Measurements from ENCODE around the gene ICAM3. TPM values are rescaled to one million over a fixed set of nuclear protein-coding genes. Genes with fewer than 3 reads are reported as not detected.
A peak's percentile ranks its signal among the peaks of the same experiment; 100 is the strongest.

The ICAM3 gene
- total RNA-seq, 1 experiment from 2014 or later, result 46.9 TPM

DNA sequence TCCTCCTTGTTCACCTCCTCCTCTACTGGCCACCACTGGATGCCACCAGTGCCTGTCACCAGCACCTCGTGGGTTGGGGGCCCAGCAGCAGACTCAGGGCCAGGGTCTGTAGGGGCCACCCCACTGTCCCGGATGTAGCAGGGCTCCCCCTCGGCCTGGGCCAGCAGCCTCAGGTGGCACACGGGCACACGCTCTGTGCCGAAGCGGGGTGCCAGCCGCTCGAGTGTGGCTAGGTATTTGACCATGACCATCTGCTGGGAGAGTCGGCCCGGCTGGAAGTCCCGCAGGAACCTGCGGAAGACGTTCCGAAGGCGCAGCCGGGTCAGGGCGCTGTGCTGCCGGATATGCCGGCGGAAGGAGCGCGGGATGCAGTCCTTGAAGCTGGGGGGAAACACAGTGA lies 26.1 kb upstream of the ICAM3 start:
- no peaks in the 10 kb centered on the region for H3K9me3 ChIP-seq (ENCODE audit: low read length)
- H3K79me2 ChIP-seq (ENCODE audit: low read length), result no peaks in the 10 kb centered on the region
- H3K27ac ChIP-seq (ENCODE audit: low read length), result no peak overlapping the region
- ATAC-seq, result no peak
- no peak overlapping the region for H2AFZ ChIP-seq (ENCODE audit: low read length)
- no peak for TF ChIP-seq EZH2 (IDR thresholded peaks at IDR 0.05; ENCODE audit: low read length, unreplicated experiment)
- TF ChIP-seq EZH2phosphoT487 (IDR thresholded peaks at IDR 0.05; ENCODE audit: borderline replicate concordance, low read length), result no peak
- TF ChIP-seq, protein P1, sequence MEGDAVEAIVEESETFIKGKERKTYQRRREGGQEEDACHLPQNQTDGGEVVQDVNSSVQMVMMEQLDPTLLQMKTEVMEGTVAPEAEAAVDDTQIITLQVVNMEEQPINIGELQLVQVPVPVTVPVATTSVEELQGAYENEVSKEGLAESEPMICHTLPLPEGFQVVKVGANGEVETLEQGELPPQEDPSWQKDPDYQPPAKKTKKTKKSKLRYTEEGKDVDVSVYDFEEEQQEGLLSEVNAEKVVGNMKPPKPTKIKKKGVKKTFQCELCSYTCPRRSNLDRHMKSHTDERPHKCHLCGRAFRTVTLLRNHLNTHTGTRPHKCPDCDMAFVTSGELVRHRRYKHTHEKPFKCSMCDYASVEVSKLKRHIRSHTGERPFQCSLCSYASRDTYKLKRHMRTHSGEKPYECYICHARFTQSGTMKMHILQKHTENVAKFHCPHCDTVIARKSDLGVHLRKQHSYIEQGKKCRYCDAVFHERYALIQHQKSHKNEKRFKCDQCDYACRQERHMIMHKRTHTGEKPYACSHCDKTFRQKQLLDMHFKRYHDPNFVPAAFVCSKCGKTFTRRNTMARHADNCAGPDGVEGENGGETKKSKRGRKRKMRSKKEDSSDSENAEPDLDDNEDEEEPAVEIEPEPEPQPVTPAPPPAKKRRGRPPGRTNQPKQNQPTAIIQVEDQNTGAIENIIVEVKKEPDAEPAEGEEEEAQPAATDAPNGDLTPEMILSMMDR (conservative IDR thresholded peaks at IDR 0.05; ENCODE audit: low read depth, low read length), result no peak
- H3K9ac ChIP-seq (ENCODE audit: low read length), result no peak overlapping the region
- no peaks in the 10 kb centered on the region for H3K27me3 ChIP-seq (ENCODE audit: low read length)
- H3F3A ChIP-seq (ENCODE audit: low read length, unreplicated experiment), result no peaks in the 10 kb centered on the region
- peaks cover 4% of the 10 kb centered on the region; the same call in 1 of the 2 replicates for H4K20me1 ChIP-seq (ENCODE audit: low read length)
- H3K4me3 ChIP-seq (ENCODE audit: low read length), result no peak overlapping the region
- no peak overlapping the region for H3K4me2 ChIP-seq (ENCODE audit: low read length)
- no peak for DNase-seq
- ChIA-PET CTCF (interaction anchor here (0.9 kb wide), 1 partner anchor 96 kb away, joined by 5 read pairs; no protein-coding TSS in a partner anchor), POLR2A (ENCODE audit: unreplicated experiment) (no interaction called here)
- no peaks in the 10 kb centered on the region for H3K9me2 ChIP-seq (replicated peaks; ENCODE audit: low read length)
- BruUV-seq (replicated peaks), result no TSS peak
- no peaks in the 10 kb centered on the region for H3K4me1 ChIP-seq (ENCODE audit: insufficient read depth, low read length)
- intact Hi-C loops (cut with micrococcal nuclease), result no loop called here
- H3K36me3 ChIP-seq (ENCODE audit: low read depth, low read length), result peaks cover 62% of the 10 kb centered on the region

GRCh38 chr19:10364644-10365043 lies 25.2 kb upstream of the ICAM3 start:
- TF ChIP-seq EZH2 (IDR thresholded peaks at IDR 0.05; ENCODE audit: low read length, unreplicated experiment) (no peak), EZH2phosphoT487 (IDR thresholded peaks at IDR 0.05; ENCODE audit: borderline replicate concordance, low read length) (no peak)
- TF ChIP-seq, protein P1 (conservative IDR thresholded peaks at IDR 0.05; ENCODE audit: low read depth, low read length), result no peak
- no peak overlapping the region for H2AFZ ChIP-seq (ENCODE audit: low read length)
- H3K36me3 ChIP-seq (ENCODE audit: low read depth, low read length), result peaks cover 62% of the 10 kb centered on the region
- H3K4me1 ChIP-seq (ENCODE audit: insufficient read depth, low read length), result no peaks in the 10 kb centered on the region
- no peaks in the 10 kb centered on the region for H3F3A ChIP-seq (ENCODE audit: low read length, unreplicated experiment)
- CTCF ChIA-PET, result no interaction called here
- no peak overlapping the region for H3K4me3 ChIP-seq (ENCODE audit: low read length)
- BruUV-seq (replicated peaks), result TSS peak; percentile 23
- H3K9ac ChIP-seq (ENCODE audit: low read length), result no peak overlapping the region
- no peaks in the 10 kb centered on the region for H3K9me2 ChIP-seq (replicated peaks; ENCODE audit: low read length)
- POLR2A ChIA-PET (ENCODE audit: unreplicated experiment), result no interaction called here
- DNase-seq (no peak), ATAC-seq (no peak)
- H3K27me3 ChIP-seq (ENCODE audit: low read length), result no peaks in the 10 kb centered on the region
- no peaks in the 10 kb centered on the region for H3K79me2 ChIP-seq (ENCODE audit: low read length)
- H3K4me2 ChIP-seq (ENCODE audit: low read length), result no peak overlapping the region
- H4K20me1 ChIP-seq (ENCODE audit: low read length), result peaks cover 4% of the 10 kb centered on the region; the same call in 1 of the 2 replicates
- no peaks in the 10 kb centered on the region for H3K9me3 ChIP-seq (ENCODE audit: low read length)
- intact Hi-C loops (cut with micrococcal nuclease), result no loop called here
- H3K27ac ChIP-seq (ENCODE audit: low read length), result no peak overlapping the region

- peaks cover 4% of the 10 kb centered on the region; the same call in 1 of the 2 replicates for H4K20me1 ChIP-seq (ENCODE audit: low read length)
- H3K9me3 ChIP-seq (ENCODE audit: low read length), result no peaks in the 10 kb centered on the region
- TF ChIP-seq EZH2phosphoT487 (IDR thresholded peaks at IDR 0.05; ENCODE audit: borderline replicate concordance, low read length) (no peak), EZH2 (IDR thresholded peaks at IDR 0.05; ENCODE audit: low read length, unreplicated experiment) (no peak)
- TF ChIP-seq, protein P1 (conservative IDR thresholded peaks at IDR 0.05; ENCODE audit: low read depth, low read length), result no peak
- no peak overlapping the region for H2AFZ ChIP-seq (ENCODE audit: low read length)
- no peaks in the 10 kb centered on the region for H3K9me2 ChIP-seq (replicated peaks; ENCODE audit: low read length)
- POLR2A ChIA-PET (ENCODE audit: unreplicated experiment), result no interaction called here
- H3K4me2 ChIP-seq (ENCODE audit: low read length), result no peak overlapping the region
- no peaks in the 10 kb centered on the region for H3F3A ChIP-seq (ENCODE audit: low read length, unreplicated experiment)
- H3K4me3 ChIP-seq (ENCODE audit: low read length), result no peak overlapping the region
- peak; percentile 35 for DNase-seq
- H3K36me3 ChIP-seq (ENCODE audit: low read depth, low read length), result peaks cover 55% of the 10 kb centered on the region
- no peaks in the 10 kb centered on the region for H3K4me1 ChIP-seq (ENCODE audit: insufficient read depth, low read length)
- H3K9ac ChIP-seq (ENCODE audit: low read length), result no peak overlapping the region
- no peaks in the 10 kb centered on the region for H3K27me3 ChIP-seq (ENCODE audit: low read length)
- intact Hi-C loops (cut with micrococcal nuclease), result no loop called here
- ATAC-seq, result peak; percentile 57
- H3K79me2 ChIP-seq (ENCODE audit: low read length), result no peaks in the 10 kb centered on the region
- BruUV-seq (replicated peaks), result no TSS peak
- no peak overlapping the region for H3K27ac ChIP-seq (ENCODE audit: low read length)
- CTCF ChIA-PET, result no interaction called here
These were observed 24.4 kb upstream of the ICAM3 start for GRCh38 chr19:10363789-10364281.

All from PC-3 (cell line).